HepG2 (cell line): ENCODE data around the gene NAPEPLD. TPM values are rescaled to one million over a fixed set of nuclear protein-coding genes. Genes with fewer than 3 reads are reported as not detected.

Source experiments
- IRF9 ChIP-seq: sonication (generic); formaldehyde crosslinking; IDR thresholded peaks from 2 replicates; pipeline ENCODE4 v1.8.0; 2022; ENCODE audit warnings: missing genetic modification reagents, mild to moderate bottlenecking, borderline replicate concordance
- MBD4 ChIP-seq: IDR thresholded peaks from 2 replicates; pipeline ENCODE4 v1.6.1; 2012; ENCODE audit warnings: low read length, inconsistent platforms, borderline replicate concordance
- RORA ChIP-seq: sonication (generic); formaldehyde crosslinking; IDR thresholded peaks from 2 replicates; pipeline ENCODE4 v1.5.0; 2020; ENCODE audit warnings: mild to moderate bottlenecking, missing genetic modification reagents, moderate library complexity
- STAT6 ChIP-seq: sonication (generic); formaldehyde crosslinking; IDR thresholded peaks from 2 replicates; pipeline ENCODE4 v1.4.0; 2020; ENCODE audit warnings: missing genetic modification reagents, mild to moderate bottlenecking, borderline replicate concordance
- TRAFD1 ChIP-seq: sonication (generic); formaldehyde crosslinking; IDR thresholded peaks from 2 replicates; pipeline ENCODE4 v1.5.1; 2020; ENCODE audit warnings: missing genetic modification reagents, mild to moderate bottlenecking, borderline replicate concordance
- polyA plus RNA-seq, 8 experiments: library from polyadenylated mRNA; depleted of rRNA in 3 of 8; stranded (reverse) in 7 of 8; unstranded in 1 of 8; fragments of >200 nt; fragmentation: Illumina TruSeq in 4 of 8; extraction: Trizol in 4 of 8; gene quantifications; 2 replicates each; pipeline versions ENCODE4 v1.2.1 to v1.2.3, GENCODE V29; 2011 to 2016; ENCODE audit warnings: low read depth in 4 of 8, missing spikeins in 1 of 8, mixed read lengths in 1 of 8; ENCODE audit not compliant: insufficient read depth in 1 of 8
- total RNA-seq, 5 experiments: library from RNA; depleted of rRNA; stranded (reverse); fragments of >200 nt; fragmentation: Illumina TruSeq; extraction: Trizol; gene quantifications; 2 replicates each; pipeline ENCODE4 v1.2.3, GENCODE V29; 2016; ENCODE audit warnings: low read depth in 1 of 5
- TF ChIP-seq, protein P1 (sequence below), 2 experiments: fragments of 450-650 bp in 1 of 2; sonication (generic) in 1 of 2; formaldehyde crosslinking in 1 of 2; IDR thresholded peaks; 2 replicates each; pipeline versions ENCODE4 v1.6.1 to v1.8.0; 2016 to 2022; ENCODE audit warnings: antibody characterized with exemption in 1 of 2, mild to moderate bottlenecking in 1 of 2, missing genetic modification reagents in 1 of 2
- TF ChIP-seq, protein P2 (sequence below): sonication (generic); formaldehyde crosslinking; IDR thresholded peaks from 2 replicates; pipeline ENCODE4 v1.4.0; 2020; ENCODE audit warnings: missing genetic modification reagents, mild to moderate bottlenecking, borderline replicate concordance

Gene NAPEPLD
- total and polyA plus RNA-seq, 2 of the 13 experiments (the other 11 are each of a cell fraction or from before 2014, with no cell fraction given), result 3.4 to 5.6 TPM

DNA sequence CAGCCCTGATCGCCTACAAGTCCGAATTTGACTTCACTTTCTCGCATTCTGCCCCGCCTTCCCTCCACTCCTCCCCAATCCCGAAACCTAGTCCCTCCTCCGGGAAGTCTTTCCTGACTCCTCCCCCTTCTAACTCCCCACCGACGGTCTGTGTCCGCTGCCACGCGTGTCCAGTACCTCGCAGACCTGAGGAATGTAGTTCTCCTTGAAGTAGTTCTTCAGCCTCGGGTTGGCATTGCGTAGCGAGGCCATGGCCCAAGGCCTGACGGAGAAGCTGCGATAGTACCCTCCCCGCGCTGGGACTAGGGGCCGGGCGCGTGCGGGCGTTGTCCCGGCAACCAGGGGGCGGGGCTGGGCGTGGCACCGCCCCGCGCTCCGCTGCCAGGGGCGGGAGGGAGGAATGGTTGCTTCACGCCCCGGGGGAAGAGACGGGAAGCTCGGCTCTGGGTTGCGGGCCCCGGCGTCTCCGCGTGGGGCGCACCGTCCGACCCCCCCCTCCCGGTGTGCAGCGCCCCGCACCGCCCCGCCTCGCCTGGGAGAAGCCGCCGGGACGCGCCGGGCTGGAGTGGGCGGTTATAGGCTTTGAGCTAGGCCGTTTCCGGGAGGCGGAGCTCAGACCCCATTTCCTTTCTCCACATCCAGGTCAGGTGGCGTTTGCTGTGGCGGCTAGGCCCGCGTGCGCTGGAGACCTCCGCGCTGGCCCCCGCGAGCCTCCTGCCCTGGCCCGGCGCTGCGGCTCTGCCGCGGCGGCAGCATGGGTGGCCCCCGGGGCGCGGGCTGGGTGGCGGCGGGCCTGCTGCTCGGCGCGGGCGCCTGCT lies 74.2 kb downstream of the NAPEPLD start, which contains the start of the genes ARMC10 and FBXL13 (continued):
- TF ChIP-seq, protein P1, sequence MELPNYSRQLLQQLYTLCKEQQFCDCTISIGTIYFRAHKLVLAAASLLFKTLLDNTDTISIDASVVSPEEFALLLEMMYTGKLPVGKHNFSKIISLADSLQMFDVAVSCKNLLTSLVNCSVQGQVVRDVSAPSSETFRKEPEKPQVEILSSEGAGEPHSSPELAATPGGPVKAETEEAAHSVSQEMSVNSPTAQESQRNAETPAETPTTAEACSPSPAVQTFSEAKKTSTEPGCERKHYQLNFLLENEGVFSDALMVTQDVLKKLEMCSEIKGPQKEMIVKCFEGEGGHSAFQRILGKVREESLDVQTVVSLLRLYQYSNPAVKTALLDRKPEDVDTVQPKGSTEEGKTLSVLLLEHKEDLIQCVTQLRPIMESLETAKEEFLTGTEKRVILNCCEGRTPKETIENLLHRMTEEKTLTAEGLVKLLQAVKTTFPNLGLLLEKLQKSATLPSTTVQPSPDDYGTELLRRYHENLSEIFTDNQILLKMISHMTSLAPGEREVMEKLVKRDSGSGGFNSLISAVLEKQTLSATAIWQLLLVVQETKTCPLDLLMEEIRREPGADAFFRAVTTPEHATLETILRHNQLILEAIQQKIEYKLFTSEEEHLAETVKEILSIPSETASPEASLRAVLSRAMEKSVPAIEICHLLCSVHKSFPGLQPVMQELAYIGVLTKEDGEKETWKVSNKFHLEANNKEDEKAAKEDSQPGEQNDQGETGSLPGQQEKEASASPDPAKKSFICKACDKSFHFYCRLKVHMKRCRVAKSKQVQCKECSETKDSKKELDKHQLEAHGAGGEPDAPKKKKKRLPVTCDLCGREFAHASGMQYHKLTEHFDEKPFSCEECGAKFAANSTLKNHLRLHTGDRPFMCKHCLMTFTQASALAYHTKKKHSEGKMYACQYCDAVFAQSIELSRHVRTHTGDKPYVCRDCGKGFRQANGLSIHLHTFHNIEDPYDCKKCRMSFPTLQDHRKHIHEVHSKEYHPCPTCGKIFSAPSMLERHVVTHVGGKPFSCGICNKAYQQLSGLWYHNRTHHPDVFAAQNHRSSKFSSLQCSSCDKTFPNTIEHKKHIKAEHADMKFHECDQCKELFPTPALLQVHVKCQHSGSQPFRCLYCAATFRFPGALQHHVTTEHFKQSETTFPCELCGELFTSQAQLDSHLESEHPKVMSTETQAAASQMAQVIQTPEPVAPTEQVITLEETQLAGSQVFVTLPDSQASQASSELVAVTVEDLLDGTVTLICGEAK (IDR thresholded peaks at IDR 0.05), result no peak
- TF ChIP-seq, protein P1 (CRISPR knock-in tag; IDR thresholded peaks at IDR 0.05), result no peak
- no peak for TF ChIP-seq STAT6
- no peak for TF ChIP-seq TRAFD1
- no peak; the same call in 1 of the 2 replicates for TF ChIP-seq IRF9
- TF ChIP-seq, protein P2, sequence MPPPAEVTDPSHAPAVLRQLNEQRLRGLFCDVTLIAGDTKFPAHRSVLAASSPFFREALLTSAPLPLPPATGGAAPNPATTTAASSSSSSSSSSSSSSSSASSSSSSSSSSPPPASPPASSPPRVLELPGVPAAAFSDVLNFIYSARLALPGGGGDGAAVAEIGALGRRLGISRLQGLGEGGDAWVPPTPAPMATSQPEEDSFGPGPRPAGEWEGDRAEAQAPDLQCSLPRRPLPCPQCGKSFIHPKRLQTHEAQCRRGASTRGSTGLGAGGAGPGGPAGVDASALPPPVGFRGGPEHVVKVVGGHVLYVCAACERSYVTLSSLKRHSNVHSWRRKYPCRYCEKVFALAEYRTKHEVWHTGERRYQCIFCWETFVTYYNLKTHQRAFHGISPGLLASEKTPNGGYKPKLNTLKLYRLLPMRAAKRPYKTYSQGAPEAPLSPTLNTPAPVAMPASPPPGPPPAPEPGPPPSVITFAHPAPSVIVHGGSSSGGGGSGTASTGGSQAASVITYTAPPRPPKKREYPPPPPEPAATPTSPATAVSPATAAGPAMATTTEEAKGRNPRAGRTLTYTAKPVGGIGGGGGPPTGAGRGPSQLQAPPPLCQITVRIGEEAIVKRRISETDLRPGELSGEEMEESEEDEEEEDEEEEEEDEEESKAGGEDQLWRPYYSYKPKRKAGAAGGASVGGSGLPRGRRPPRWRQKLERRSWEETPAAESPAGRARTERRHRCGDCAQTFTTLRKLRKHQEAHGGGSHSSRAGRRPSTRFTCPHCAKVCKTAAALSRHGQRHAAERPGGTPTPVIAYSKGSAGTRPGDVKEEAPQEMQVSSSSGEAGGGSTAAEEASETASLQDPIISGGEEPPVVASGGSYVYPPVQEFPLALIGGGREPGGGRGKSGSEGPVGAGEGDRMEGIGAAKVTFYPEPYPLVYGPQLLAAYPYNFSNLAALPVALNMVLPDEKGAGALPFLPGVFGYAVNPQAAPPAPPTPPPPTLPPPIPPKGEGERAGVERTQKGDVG (CRISPR knock-in tag), result no peak
- no peak for TF ChIP-seq MBD4
- no peak for TF ChIP-seq RORA (CRISPR knock-in tag)
